ENCODE results near the gene CTNNA1. TPM values are rescaled to one million over a fixed set of nuclear protein-coding genes. Genes with fewer than 3 reads are reported as not detected.

The CTNNA1 gene
- total and polyA plus RNA-seq, 2 donors from 2014 or later: 177 to 463 TPM

- Histone ChIP-seq H3K27ac (ENCODE audit: low read depth in 2 of 2, low read length in 2 of 2) (no peak overlapping the region), H3K9ac (ENCODE audit: low read length in 3 of 3) (no peak overlapping the region), H3K4me1 (ENCODE audit: control insufficient read depth in 2 of 3, insufficient read depth in 2 of 3, low read depth in 1 of 3, low read length in 3 of 3) (peaks cover 0 to 23% (median 3%) of the 10 kb centered on the region in 3 donors), H3K27me3 (ENCODE audit: control insufficient read depth, insufficient read depth, low read length) (no peaks in the 10 kb centered on the region), H3K4me3 (ENCODE audit: low read length in 3 of 3) (no peak overlapping the region), H3K9me3 (ENCODE audit: control insufficient read depth in 2 of 3, insufficient read depth in 1 of 3, low read length in 3 of 3) (no peaks in the 10 kb centered on the region), H3K36me3 (ENCODE audit: control insufficient read depth in 2 of 3, insufficient read depth in 3 of 3, low read length in 3 of 3) (no peaks in the 10 kb centered on the region)
- no peak for TF ChIP-seq CTCF (IDR thresholded peaks at IDR 0.05; ENCODE audit: borderline replicate concordance, extremely low read depth, insufficient read depth)
- FAIRE-seq (peak; percentile 13), DNase-seq (peak in 2 of 5 donors; percentile 20 to 43)
- intact Hi-C loops (cut with DNase I): no loop called here
Measured at GRCh38 chr5:138844812-138845513, 91.7 kb downstream of the CTNNA1 start.

- FAIRE-seq: no peak
- Histone ChIP-seq H3K27ac (ENCODE audit: low read depth in 2 of 2, low read length in 2 of 2) (no peak overlapping the region), H3K36me3 (ENCODE audit: control insufficient read depth in 2 of 3, insufficient read depth in 3 of 3, low read length in 3 of 3) (no peaks in the 10 kb centered on the region), H3K9me3 (ENCODE audit: control insufficient read depth in 2 of 3, insufficient read depth in 1 of 3, low read length in 3 of 3) (no peaks in the 10 kb centered on the region), H3K9ac (ENCODE audit: low read length in 3 of 3) (no peak overlapping the region), H3K27me3 (ENCODE audit: control insufficient read depth, insufficient read depth, low read length) (no peaks in the 10 kb centered on the region), H3K4me1 (ENCODE audit: control insufficient read depth in 2 of 3, insufficient read depth in 2 of 3, low read depth in 1 of 3, low read length in 3 of 3) (peaks cover 0 to 15% (median 7%) of the 10 kb centered on the region in 3 donors), H3K4me3 (ENCODE audit: low read length in 3 of 3) (no peak overlapping the region)
- DNase-seq: no peak
- no peak for TF ChIP-seq CTCF (IDR thresholded peaks at IDR 0.05; ENCODE audit: borderline replicate concordance, extremely low read depth, insufficient read depth)
- intact Hi-C loops (cut with DNase I): no loop called here
Measured at GRCh38 chr5:138849439-138849838, 96.2 kb downstream of the CTNNA1 start.

GRCh38 chr5:138849882-138850281, 96.7 kb downstream of the CTNNA1 start:
- Histone ChIP-seq H3K9me3 (ENCODE audit: control insufficient read depth in 2 of 3, insufficient read depth in 1 of 3, low read length in 3 of 3) (no peaks in the 10 kb centered on the region), H3K9ac (ENCODE audit: low read length in 3 of 3) (no peak overlapping the region), H3K27me3 (ENCODE audit: control insufficient read depth, insufficient read depth, low read length) (no peaks in the 10 kb centered on the region), H3K4me3 (ENCODE audit: low read length in 3 of 3) (no peak overlapping the region), H3K36me3 (ENCODE audit: control insufficient read depth in 2 of 3, insufficient read depth in 3 of 3, low read length in 3 of 3) (no peaks in the 10 kb centered on the region), H3K27ac (ENCODE audit: low read depth in 2 of 2, low read length in 2 of 2) (no peak overlapping the region), H3K4me1 (ENCODE audit: control insufficient read depth in 2 of 3, insufficient read depth in 2 of 3, low read depth in 1 of 3, low read length in 3 of 3) (peaks cover 0 to 15% (median 7%) of the 10 kb centered on the region in 3 donors)
- intact Hi-C loops (cut with DNase I): no loop called here
- DNase-seq (no peak), FAIRE-seq (no peak)
- TF ChIP-seq CTCF (IDR thresholded peaks at IDR 0.05; ENCODE audit: borderline replicate concordance, extremely low read depth, insufficient read depth): no peak

Data from kidney (tissue), 14 donors.